K562 (cell line): ENCODE results near the gene ANKMY1. TPM values are rescaled to one million over a fixed set of nuclear protein-coding genes. Genes with fewer than 3 reads are reported as not detected.

Source experiments
- ARID2 ChIP-seq: fragments of 450-650 bp; IDR thresholded peaks from 2 replicates; pipeline ENCODE4 v1.6.1; 2017; ENCODE audit warnings: antibody characterized with exemption, mild to moderate bottlenecking
- ETV5 ChIP-seq: sonication (generic); formaldehyde crosslinking; IDR thresholded peaks from 2 replicates; pipeline ENCODE4 v1.4.0; 2020; ENCODE audit warnings: low read depth, mild to moderate bottlenecking, missing genetic modification reagents
- HBP1 ChIP-seq: fragments of 450-650 bp; formaldehyde crosslinking; IDR thresholded peaks from 2 replicates; pipeline ENCODE4 v1.4.0; 2022; ENCODE audit warnings: missing genetic modification characterization
- HMGXB4 ChIP-seq: sonication (generic); formaldehyde crosslinking; IDR thresholded peaks from 2 replicates; pipeline ENCODE4 v1.8.1; 2023; ENCODE audit warnings: mild to moderate bottlenecking, missing genetic modification reagents
- HNRNPK ChIP-seq: fragments of 200-400 bp; formaldehyde crosslinking; IDR thresholded peaks from one replicate; pipeline ENCODE4 v1.6.1; 2018; ENCODE audit warnings: mild to moderate bottlenecking, low read depth, low read length; ENCODE audit not compliant: poor library complexity, severe bottlenecking
- KLF10 ChIP-seq: fragments of 250-450 bp; sonication (Bioruptor Pico); IDR thresholded peaks from 2 replicates; pipeline ENCODE4 v1.6.1; 2021; ENCODE audit warnings: matching md5 sums
- NRF1 ChIP-seq, 2 experiments: fragments of 450-650 bp; IDR thresholded peaks in 1 of 2; conservative IDR thresholded peaks in 1 of 2; 2 replicates each; pipeline ENCODE4 v1.6.1; 2014; ENCODE audit warnings: mild to moderate bottlenecking in 2 of 2
- RAD51 ChIP-seq: fragments of 450-650 bp; IDR thresholded peaks from 2 replicates; pipeline ENCODE4 v1.7.1; 2016; ENCODE audit warnings: low read depth, mild to moderate bottlenecking, borderline replicate concordance
- RERE ChIP-seq: sonication (generic); formaldehyde crosslinking; IDR thresholded peaks from 2 replicates; pipeline ENCODE4 v1.8.0; 2023; ENCODE audit warnings: missing genetic modification reagents, mild to moderate bottlenecking, borderline replicate concordance
- XRCC3 ChIP-seq: fragments of 450-650 bp; IDR thresholded peaks from 2 replicates; pipeline ENCODE4 v1.6.1; 2017; ENCODE audit warnings: mild to moderate bottlenecking, moderate library complexity
- ZMIZ1 ChIP-seq, 2 experiments: fragments of 150-350 bp in 1 of 2; IDR thresholded peaks; 2 replicates each; pipeline ENCODE4 v1.6.1; 2012 to 2016; ENCODE audit warnings: low read depth in 2 of 2, low read length in 2 of 2, mild to moderate bottlenecking in 1 of 2, moderate library complexity in 1 of 2
- polyA plus RNA-seq, 8 experiments: library from polyadenylated mRNA; depleted of rRNA in 4 of 8; stranded (reverse) in 5 of 8; unstranded in 3 of 8; fragments of >200 nt; fragmentation: Nextera tagmentation in 2 of 8; fragmentation: Illumina TruSeq in 1 of 8; extraction: Ambion mirVana in 2 of 8; extraction: Trizol in 1 of 8; gene quantifications; 2 replicates each; pipeline versions ENCODE4 v1.2.1 to v1.2.3, GENCODE V29; 2011 to 2014; ENCODE audit warnings: inconsistent platforms in 1 of 8, missing spikeins in 1 of 8
- total RNA-seq, 7 experiments: library from RNA; depleted of rRNA in 6 of 7; stranded (reverse); fragments of >200 nt in 6 of 7; fragmentation: Illumina TruSeq in 2 of 7; extraction: Trizol in 2 of 7; gene quantifications; 2 replicates each; pipeline versions ENCODE4 v1.2.1 to v1.2.3, GENCODE V29; 2011 to 2021; ENCODE audit warnings: low replicate concordance in 1 of 7
- TF ChIP-seq, protein P1 (sequence below): fragments of 450-650 bp; conservative IDR thresholded peaks from 2 replicates; pipeline ENCODE4 v1.6.1; 2016; ENCODE audit warnings: missing genetic modification characterization, low read depth, mild to moderate bottlenecking, missing compliant biosample characterization, moderate library complexity

ANKMY1 gene
- total and polyA plus RNA-seq, 9 of the 15 experiments (the other 6 are each of a cell fraction or from before 2014, with no cell fraction given), result 0.75 to 15.1 (median 11.7) TPM

- TF ChIP-seq RERE (CRISPR knock-in tag) (no peak), RAD51 (no peak), NRF1 (conservative IDR thresholded peaks at IDR 0.05 in 1 of 2, IDR thresholded peaks at IDR 0.05 in 1 of 2) (peak; percentile 41 to 52; a peak in 3 of 4 replicates), ZMIZ1 (IDR thresholded peaks at IDR 0.05; ENCODE audit: low read depth in 2 of 2, low read length in 2 of 2) (no peak), ARID2 (no peak), ETV5 (no peak), HMGXB4 (CRISPR knock-in tag) (no peak), HNRNPK (no peak), HBP1 (CRISPR knock-in tag) (no peak), XRCC3 (no peak), KLF10 (CRISPR knock-in tag) (no peak)
- TF ChIP-seq, protein P1, sequence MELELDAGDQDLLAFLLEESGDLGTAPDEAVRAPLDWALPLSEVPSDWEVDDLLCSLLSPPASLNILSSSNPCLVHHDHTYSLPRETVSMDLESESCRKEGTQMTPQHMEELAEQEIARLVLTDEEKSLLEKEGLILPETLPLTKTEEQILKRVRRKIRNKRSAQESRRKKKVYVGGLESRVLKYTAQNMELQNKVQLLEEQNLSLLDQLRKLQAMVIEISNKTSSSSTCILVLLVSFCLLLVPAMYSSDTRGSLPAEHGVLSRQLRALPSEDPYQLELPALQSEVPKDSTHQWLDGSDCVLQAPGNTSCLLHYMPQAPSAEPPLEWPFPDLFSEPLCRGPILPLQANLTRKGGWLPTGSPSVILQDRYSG (tag), result no peak
These were observed 7.8 kb upstream of the ANKMY1 start (continued) for GRCh38 chr2:240565333-240566202.
